ENCODE results near the gene KCNK15.

Gene KCNK15

GRCh38 chr20:44784688-44785087, 39.0 kb downstream of the KCNK15 start:
- DNase-seq (ENCODE audit: low read depth in 4 of 4, low spot score in 1 of 4), result no peak

DNA sequence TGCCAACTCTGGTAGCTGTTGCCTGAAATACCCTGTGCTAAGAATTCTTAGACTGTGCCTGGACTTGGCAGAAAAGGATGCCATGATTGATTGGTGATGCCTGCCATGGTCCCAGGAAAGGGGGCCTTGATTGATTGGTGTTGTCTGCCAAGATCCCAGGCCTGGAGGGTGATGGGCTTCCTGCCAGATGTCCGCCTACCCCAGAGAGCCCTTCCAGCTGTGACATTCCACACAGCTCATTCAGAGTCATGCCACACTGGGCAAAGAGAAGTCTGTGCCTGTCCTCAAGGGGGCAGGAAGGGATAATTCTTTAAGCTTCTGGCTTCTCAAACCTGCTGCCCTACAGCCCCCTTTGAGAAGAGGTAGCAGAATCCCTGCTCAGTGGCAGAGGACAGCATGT, 40.1 kb downstream of the KCNK15 start:
- DNase-seq (ENCODE audit: low read depth in 4 of 4, low spot score in 1 of 4), result no peak

DNA sequence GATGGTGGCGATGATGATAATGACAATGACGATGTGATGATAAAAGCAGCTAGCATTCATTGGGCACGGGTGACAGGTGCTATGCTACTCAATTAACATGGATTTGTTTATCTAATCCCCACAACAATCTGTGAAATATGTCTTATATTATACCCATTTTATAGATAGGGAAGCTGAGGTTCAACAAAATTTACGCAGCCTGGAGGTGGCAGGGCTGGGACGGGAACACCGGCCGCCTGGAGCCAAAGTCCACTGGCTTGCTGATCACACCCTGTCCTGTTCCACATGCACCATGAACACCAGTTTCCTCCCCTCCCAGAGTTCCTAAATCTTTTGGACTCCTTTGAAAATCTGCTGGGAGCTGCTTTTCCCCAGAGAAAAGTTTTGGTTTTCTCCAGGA, 41.6 kb downstream of the KCNK15 start:
- no peak for DNase-seq (ENCODE audit: low read depth in 4 of 4, low spot score in 1 of 4)

GRCh38 chr20:44788706-44789456, 43.2 kb downstream of the KCNK15 start:
- no peak for DNase-seq (ENCODE audit: low read depth in 4 of 4, low spot score in 1 of 4)

GRCh38 chr20:44790638-44791393, 45.2 kb downstream of the KCNK15 start:
- no peak for DNase-seq (ENCODE audit: low read depth in 4 of 4, low spot score in 1 of 4)

- no peak for DNase-seq (ENCODE audit: low read depth in 4 of 4, low spot score in 1 of 4)
These were observed 47.1 kb downstream of the KCNK15 start for GRCh38 chr20:44792796-44793195.

GRCh38 chr20:44795836-44796235, 50.2 kb downstream of the KCNK15 start:
- no peak for DNase-seq (ENCODE audit: low read depth in 4 of 4, low spot score in 1 of 4)

GRCh38 chr20:44796311-44796710, 50.6 kb downstream of the KCNK15 start:
- DNase-seq (ENCODE audit: low read depth in 4 of 4, low spot score in 1 of 4), result no peak

DNA sequence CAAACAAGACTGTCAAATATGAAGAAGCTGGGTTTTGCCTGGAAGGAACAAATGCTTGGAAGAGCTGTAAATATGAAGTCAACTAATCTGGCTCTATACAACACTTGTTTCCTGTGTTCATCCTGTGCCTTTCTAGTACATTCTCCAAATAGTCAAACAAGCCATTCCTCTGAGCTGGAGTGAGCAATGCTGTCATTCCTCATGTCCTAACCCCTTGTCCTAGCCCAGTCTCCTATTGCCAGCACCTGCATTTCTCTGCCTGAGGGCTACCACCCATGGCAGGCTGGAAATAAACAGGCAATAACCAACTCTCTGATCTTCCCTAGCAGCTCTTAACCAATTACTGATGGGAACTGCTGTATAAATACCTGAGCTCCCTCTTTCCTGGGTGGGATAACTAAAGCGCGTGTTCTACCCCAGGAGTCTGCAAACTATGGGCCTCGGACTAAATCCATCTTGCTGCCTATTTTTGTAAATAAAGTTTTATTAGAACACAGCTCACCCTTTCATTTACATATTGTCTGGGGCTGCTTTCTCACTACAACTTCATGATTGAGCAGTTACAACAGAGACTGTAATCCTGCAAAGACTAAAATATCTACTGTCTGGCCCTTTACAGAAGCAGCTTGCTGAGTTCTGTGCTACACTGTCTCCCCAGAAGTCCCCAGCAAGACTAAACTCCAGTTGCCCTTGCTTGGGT, 51.2 kb downstream of the KCNK15 start:
- DNase-seq (ENCODE audit: low read depth in 4 of 4, low spot score in 1 of 4), result no peak

GRCh38 chr20:44799691-44800090, 54.0 kb downstream of the KCNK15 start:
- no peak for DNase-seq (ENCODE audit: low read depth in 4 of 4, low spot score in 1 of 4)

GRCh38 chr20:44800391-44801046, 54.9 kb downstream of the KCNK15 start:
- no peak for DNase-seq (ENCODE audit: low read depth in 4 of 4, low spot score in 1 of 4)

All from stimulated activated CD4-positive, alpha-beta T cell treated with anti-CD3 and anti-CD28 coated beads, Interleukin-1b, Interleukin-23, amount 100 ng/mL, for 24 hours (primary cell).